ENCODE measurements around the gene ACTL6B. TPM values are rescaled to one million over a fixed set of nuclear protein-coding genes. Genes with fewer than 3 reads are reported as not detected.

The ACTL6B gene
- total and polyA plus RNA-seq, 2 experiments from 2014 or later = not detected

GRCh38 chr7:100678291-100678984 is 22.2 kb upstream of the ACTL6B start:
- peak; percentile 10 for DNase-seq (ENCODE audit: low spot score)
- H4K20me1 ChIP-seq (ENCODE audit: insufficient read depth, poor library complexity, severe bottlenecking) = peaks cover 55% of the 10 kb centered on the region

GRCh38 chr7:100677308-100678267 is 21.3 kb upstream of the ACTL6B start:
- Histone ChIP-seq H3K9me2 (replicated peaks; ENCODE audit: insufficient read depth) (no peaks in the 10 kb centered on the region), H4K20me1 (ENCODE audit: insufficient read depth, poor library complexity, severe bottlenecking) (peaks cover 55% of the 10 kb centered on the region), H3K36me3 (replicated peaks; ENCODE audit: insufficient read depth, low read depth) (no peaks in the 10 kb centered on the region), H3K9me3 (ENCODE audit: low read depth) (no peaks in the 10 kb centered on the region), H3K4me2 (no peak overlapping the region), H3K27ac (no peak overlapping the region), H3K4me1 (ENCODE audit: insufficient read depth) (peaks cover 20% of the 10 kb centered on the region), H3K27me3 (no peaks in the 10 kb centered on the region), H3K4me3 (no peak overlapping the region), H2AFZ (no peak overlapping the region), H3K79me2 (peaks cover 48% of the 10 kb centered on the region)
- peak; percentile 6 for DNase-seq (ENCODE audit: low spot score)
- TF ChIP-seq EZH2phosphoT487 (IDR thresholded peaks at IDR 0.05; ENCODE audit: low read depth, severe bottlenecking, unreplicated experiment) (no peak), EZH2 (IDR thresholded peaks at IDR 0.05; ENCODE audit: borderline replicate concordance) (no peak), CTCF (IDR thresholded peaks at IDR 0.05; ENCODE audit: poor library complexity) (no peak)
- WGBS (ENCODE audit: low lambda C conversion rate, missing lambda C conversion rate) = 95% methylated on average over 32 of the region's 36 CpGs

More at GRCh38 chr7:100678291-100678984, 22.2 kb upstream of the ACTL6B start:
- H3K4me2 ChIP-seq = no peak overlapping the region
- no peak overlapping the region for H2AFZ ChIP-seq
- WGBS (ENCODE audit: low lambda C conversion rate, missing lambda C conversion rate) = 93% methylated on average over 24 of the region's 35 CpGs
- no peak for TF ChIP-seq CTCF (IDR thresholded peaks at IDR 0.05; ENCODE audit: poor library complexity)
- no peak for TF ChIP-seq EZH2phosphoT487 (IDR thresholded peaks at IDR 0.05; ENCODE audit: low read depth, severe bottlenecking, unreplicated experiment)
- TF ChIP-seq EZH2 (IDR thresholded peaks at IDR 0.05; ENCODE audit: borderline replicate concordance) = no peak
- no peaks in the 10 kb centered on the region for H3K36me3 ChIP-seq (replicated peaks; ENCODE audit: insufficient read depth, low read depth)
- H3K27me3 ChIP-seq = no peaks in the 10 kb centered on the region
- peaks cover 48% of the 10 kb centered on the region for H3K79me2 ChIP-seq
- H3K4me1 ChIP-seq (ENCODE audit: insufficient read depth) = peaks cover 20% of the 10 kb centered on the region
- no peak overlapping the region for H3K4me3 ChIP-seq
- H3K9me3 ChIP-seq (ENCODE audit: low read depth) = no peaks in the 10 kb centered on the region
- peak overlapping the region; percentile 53 for H3K27ac ChIP-seq
- no peaks in the 10 kb centered on the region for H3K9me2 ChIP-seq (replicated peaks; ENCODE audit: insufficient read depth)

GRCh38 chr7:100676501-100677306 is 20.5 kb upstream of the ACTL6B start:
- Histone ChIP-seq H3K27ac (peak overlapping the region; percentile 90), H3K4me2 (peak overlapping the region; percentile 98)
- 92% methylated on average over 21 of the region's 23 CpGs for WGBS (ENCODE audit: low lambda C conversion rate, missing lambda C conversion rate)

More at GRCh38 chr7:100676501-100677306, 20.5 kb upstream of the ACTL6B start:
- no peak for DNase-seq (ENCODE audit: low spot score)
- TF ChIP-seq EZH2 (IDR thresholded peaks at IDR 0.05; ENCODE audit: borderline replicate concordance) (no peak), EZH2phosphoT487 (IDR thresholded peaks at IDR 0.05; ENCODE audit: low read depth, severe bottlenecking, unreplicated experiment) (no peak), CTCF (IDR thresholded peaks at IDR 0.05; ENCODE audit: poor library complexity) (no peak)
- Histone ChIP-seq H3K9me2 (replicated peaks; ENCODE audit: insufficient read depth) (no peaks in the 10 kb centered on the region), H3K27me3 (no peaks in the 10 kb centered on the region), H3K36me3 (replicated peaks; ENCODE audit: insufficient read depth, low read depth) (no peaks in the 10 kb centered on the region), H3K4me1 (ENCODE audit: insufficient read depth) (peaks cover 20% of the 10 kb centered on the region), H3K79me2 (peaks cover 48% of the 10 kb centered on the region), H2AFZ (no peak overlapping the region), H3K4me3 (no peak overlapping the region), H3K9me3 (ENCODE audit: low read depth) (no peaks in the 10 kb centered on the region), H4K20me1 (ENCODE audit: insufficient read depth, poor library complexity, severe bottlenecking) (peaks cover 55% of the 10 kb centered on the region)

All from hepatocyte (in vitro differentiated cells).